Activated T-helper 9 cell treated with anti-CD3 and anti-CD28 coated beads, Interleukin-2, amount 50 U/mL, for 16 hours (primary cell): ENCODE data around the gene DNAJC10.
"Not testable (repeated sequence)": the region's sequence is repeated elsewhere in the genome, so short reads cannot be mapped to it uniquely, and the experiment has no call there.

Experiments used
- DNase-seq: peaks from one replicate; pipeline ENCODE4 v3.0.0-alpha.2; 2020; ENCODE audit warnings: low read depth

The DNAJC10 gene

GRCh38 chr2:182728014-182728413 is 12.0 kb downstream of the DNAJC10 start:
- no peak for DNase-seq

DNA sequence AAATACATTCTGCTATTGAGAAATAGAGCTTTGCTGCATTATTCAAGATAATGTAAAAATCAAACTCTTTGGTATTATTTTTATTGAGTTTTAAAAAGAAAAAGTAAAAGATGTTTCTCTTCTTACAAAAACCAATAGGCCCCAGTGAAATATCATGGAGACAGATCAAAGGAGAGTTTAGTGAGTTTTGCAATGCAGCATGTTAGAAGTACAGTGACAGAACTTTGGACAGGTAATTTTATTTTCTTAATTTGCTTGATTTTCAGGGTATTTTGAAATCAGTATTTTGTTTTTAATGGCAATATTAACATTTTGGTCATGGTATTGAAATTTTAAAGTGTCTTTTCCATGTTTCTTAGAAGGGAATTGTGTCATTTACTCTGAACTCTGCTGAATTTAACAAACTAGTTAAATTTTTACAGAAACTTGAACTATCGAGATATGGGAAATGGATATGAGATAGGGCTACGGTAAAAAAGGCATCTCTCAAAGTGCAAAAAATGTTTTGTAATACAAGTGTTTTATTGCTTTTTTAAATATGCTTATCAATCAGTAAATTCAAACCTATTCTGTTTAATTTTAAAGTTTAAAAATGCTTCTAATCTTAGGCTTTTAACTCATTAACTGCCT is 13.8 kb downstream of the DNAJC10 start:
- no peak for DNase-seq

DNA sequence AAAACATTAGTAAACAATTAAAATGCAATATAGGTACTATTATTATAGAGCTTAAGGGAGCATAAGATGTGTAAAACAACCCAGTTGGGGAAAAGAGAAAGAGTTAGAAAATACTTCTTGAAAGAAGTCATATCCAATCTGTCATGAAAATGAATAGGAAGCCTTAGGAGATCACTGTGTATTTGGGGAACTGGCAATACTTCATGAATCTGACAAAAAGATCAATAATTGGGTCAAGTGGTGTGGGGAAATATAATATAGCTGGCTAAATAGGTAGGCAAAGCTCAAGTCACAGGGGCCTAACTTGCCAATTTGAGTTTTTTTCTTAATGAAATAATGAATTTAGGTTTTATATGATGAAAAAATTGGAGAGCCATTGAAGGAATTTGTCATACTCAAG is 14.4 kb downstream of the DNAJC10 start:
- no peak for DNase-seq

DNA sequence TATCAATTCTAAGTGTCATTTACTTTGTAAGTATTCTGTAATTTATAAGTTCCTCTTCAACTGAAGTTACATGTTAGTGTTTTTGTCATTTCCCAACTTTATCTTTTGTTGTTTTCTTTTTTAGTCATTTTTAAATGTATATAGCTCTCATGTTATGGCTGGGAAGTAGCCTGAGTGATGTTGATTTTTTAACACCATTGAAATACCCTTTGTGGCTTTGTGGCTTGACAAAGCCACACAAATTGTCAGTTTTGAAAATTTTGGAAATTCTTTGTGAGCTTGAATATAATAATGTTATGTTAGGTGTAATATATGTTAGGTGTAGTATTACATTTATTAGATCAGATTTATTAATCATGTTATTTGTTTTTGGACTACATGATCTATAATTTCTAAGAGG is 16.7 kb downstream of the DNAJC10 start:
- DNase-seq, result no peak

DNA sequence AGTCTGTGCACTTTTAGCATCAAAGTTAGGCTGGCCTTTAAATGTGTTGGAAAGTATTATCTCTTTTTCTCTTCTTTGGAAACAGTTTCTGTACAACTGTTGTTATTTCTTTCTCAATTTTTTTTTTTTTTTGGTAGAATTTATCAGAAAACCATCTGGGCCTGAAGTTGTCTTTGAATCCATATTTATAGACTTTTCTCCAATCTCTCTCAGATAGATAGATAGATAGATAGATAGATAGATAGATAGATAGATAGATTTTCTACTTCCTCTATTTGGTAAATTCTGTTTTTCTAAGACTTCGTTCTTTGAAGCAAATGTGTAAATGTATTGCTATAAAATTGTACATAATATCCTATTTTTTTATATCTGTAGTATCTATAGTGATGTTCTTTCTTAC is 17.5 kb downstream of the DNAJC10 start:
- DNase-seq, result no peak

DNA sequence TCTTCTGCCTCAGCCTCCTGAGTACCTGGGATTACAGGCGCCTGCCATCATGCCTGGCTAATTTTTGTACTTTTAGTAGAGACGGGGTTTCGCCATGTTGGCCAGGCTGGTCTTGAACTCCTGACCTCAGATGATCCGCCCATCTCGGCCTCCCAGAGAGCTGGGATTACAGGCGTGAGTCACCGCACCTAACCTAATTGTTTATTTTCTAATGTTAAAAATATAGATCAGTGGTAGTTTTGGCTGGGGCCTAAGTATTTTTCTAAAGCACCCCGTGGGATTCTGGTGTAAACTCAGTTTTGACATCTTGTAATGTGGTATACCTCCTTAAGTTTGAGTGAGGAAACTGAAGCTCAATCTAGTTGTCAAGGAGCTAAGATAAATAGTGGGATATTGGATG is 20.8 kb downstream of the DNAJC10 start:
- not testable (repeated sequence) for DNase-seq

DNA sequence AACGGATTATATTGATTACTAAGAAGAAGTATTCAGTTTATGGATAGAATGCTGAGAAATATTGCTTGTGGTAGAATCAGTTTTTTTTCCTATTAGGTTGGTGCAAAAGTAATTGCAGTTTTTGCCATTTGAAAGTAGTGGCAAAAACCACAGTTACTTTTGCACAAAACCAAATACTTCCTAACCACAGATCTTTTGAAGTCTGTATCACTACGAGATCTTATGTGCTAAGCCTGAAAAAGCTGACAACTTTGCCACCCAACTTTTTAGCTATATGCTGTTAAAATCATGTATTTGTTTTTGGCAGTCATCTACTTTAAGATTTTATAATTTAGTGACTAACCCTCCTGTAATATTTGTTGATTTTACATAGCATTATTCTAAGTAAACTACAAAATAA is 24.6 kb downstream of the DNAJC10 start:
- DNase-seq, result no peak

DNA sequence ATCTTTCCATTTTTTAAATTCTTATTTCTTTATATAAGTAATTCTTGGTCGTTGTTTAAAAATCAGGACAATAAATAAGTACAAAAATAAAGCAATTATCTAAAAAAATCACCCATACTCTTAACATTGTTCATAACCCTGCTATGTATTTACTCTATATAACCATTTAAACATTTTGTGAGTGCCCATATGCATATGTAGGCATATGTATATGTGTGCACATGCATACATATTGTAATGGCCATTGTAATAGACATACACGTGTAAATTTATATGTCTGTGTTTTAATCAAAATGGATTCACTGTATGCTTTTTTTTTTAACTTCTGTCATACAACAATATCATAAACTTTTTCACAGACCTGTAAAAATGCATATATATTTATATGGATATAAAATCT is 25.6 kb downstream of the DNAJC10 start:
- DNase-seq, result no peak

DNA sequence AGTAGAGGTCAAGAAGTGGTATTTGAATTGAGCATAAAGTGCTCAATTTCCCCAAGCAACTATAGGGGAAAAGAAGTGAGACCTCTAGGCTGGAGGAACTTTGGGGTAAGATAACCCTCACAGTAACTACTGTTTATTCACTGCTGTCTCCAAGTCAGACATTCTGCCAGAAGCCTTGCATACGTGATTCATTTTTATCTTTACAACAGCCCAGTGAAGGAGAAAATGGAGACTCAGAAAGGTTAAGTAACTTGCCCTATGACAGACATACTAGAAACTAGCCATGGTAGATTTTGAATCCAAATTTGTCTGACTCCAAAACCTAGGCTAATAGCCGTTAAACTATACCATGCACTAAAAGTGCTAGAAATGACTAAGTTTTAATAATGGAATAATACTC is 28.4 kb downstream of the DNAJC10 start:
- DNase-seq, result no peak

- DNase-seq, result no peak
These were observed 29.0 kb downstream of the DNAJC10 start for GRCh38 chr2:182745061-182745460.

DNA sequence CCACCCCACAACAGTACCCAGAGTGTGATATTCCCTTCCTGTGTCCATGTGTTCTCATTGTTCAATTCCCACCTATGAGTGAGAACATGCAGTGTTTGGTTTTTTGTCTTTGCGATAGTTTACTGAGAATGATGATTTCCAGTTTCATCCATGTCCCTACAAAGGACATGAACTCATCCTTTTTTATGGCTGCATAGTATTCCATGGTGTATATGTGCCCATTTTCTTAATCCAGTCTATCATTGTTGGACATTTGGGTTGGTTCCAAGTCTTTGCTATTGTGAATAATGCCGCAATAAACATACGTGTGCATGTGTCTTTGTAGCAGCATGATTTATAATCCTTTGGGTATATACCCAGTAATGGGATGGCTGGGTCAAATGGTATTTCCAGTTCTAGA is 29.8 kb downstream of the DNAJC10 start:
- DNase-seq, result not testable (repeated sequence)

- no peak for DNase-seq
These were observed 38.2 kb downstream of the DNAJC10 start for GRCh38 chr2:182754231-182754630.

GRCh38 chr2:182758379-182758778 is 42.3 kb downstream of the DNAJC10 start:
- DNase-seq, result no peak

DNA sequence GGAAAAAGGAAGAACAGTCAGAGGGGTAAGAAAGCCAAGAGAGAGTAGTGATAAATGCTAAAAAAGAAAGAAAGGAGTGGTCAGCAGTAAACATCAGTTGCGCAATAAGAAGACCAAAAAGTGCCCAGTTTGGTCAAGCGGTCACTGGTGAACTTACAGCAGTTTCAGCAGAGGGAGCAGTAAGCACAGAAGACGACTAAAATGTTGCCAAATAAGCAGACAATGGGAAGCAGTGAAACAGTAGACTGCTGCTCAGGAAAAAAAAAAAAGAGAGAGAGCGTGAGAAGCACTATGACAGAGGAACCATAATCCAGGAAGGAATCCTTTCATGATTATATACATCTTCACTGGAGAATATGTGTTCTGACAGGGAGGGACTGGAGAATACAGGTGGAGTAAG is 45.8 kb downstream of the DNAJC10 start:
- DNase-seq, result no peak

DNA sequence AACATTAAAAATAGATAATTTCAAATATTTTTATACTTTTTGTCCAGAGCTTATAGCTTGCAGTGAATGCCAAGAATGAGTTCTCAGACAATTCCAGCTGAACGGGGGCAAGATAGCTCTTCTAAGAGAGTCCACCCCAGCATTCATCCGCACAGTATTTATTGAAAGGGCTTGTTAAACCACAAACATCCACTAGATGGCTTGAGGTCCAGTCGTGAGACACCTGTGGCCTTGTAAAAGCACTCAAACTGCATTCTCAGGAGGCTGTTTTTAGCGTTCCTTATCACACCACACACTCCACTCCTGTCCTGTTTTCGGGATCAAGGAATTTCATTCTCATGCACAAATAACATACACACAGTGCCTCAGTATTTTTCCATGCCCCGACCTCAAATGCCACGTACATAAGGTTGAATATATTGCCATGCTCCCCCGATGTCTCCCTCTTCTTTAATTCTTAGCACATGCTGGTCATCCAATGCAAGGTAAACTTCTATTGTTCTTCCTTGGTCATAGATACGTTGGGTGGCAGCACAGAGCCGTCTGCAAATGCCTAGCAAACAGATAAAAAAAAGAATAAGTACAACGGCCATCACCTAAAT is 47.4 kb downstream of the DNAJC10 start:
- no peak for DNase-seq

DNA sequence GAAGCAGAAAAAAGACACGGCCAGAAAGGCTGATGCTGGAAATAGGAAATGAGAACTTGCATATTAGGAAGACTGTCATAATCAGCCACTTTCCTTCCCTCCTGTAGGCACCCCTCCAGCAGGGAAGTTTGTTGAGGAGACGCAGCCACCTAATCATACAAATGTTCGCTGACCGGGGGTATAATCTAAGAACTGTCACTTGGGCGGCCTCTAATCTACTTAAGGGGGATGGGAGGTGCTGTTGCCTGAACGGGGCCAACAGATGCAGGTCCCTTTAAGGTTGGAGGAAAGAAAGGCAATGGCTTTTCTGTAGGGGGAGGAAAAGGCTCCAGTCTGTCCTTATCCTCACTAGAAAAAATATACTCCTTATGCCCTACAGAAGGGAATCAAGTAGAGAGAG is 50.6 kb downstream of the DNAJC10 start:
- DNase-seq, result no peak

DNA sequence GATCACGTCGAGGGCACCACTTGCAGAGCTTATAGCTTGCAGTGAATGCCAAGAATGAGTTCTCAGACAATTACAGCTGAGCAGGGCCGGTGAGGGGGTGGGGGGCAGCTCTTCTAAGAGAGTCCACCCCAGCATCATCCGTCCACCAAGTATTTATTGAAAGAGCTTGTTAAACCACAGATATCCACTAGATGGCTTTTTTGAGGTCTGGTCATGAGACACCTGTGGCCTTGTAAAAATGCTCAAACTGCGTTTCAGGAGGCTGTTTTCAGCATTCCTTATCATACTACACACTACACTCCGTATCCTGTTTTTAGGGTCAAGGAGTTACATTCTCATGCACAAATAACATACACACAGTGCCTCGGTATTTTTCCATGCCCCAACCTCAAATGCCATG is 51.5 kb downstream of the DNAJC10 start:
- DNase-seq, result no peak

- not testable (repeated sequence) for DNase-seq
These were observed 52.9 kb downstream of the DNAJC10 start for GRCh38 chr2:182768950-182769349.

GRCh38 chr2:182779323-182779722 is 63.3 kb downstream of the DNAJC10 start:
- no peak for DNase-seq

- not testable (repeated sequence) for DNase-seq
These were observed 65.0 kb downstream of the DNAJC10 start for GRCh38 chr2:182781099-182781498.

- not testable (repeated sequence) for DNase-seq
These were observed 66.6 kb downstream of the DNAJC10 start for GRCh38 chr2:182782686-182783085.

GRCh38 chr2:182784058-182784706 is 68.1 kb downstream of the DNAJC10 start:
- DNase-seq, result no peak

GRCh38 chr2:182784777-182785176 is 68.7 kb downstream of the DNAJC10 start:
- no peak for DNase-seq

DNA sequence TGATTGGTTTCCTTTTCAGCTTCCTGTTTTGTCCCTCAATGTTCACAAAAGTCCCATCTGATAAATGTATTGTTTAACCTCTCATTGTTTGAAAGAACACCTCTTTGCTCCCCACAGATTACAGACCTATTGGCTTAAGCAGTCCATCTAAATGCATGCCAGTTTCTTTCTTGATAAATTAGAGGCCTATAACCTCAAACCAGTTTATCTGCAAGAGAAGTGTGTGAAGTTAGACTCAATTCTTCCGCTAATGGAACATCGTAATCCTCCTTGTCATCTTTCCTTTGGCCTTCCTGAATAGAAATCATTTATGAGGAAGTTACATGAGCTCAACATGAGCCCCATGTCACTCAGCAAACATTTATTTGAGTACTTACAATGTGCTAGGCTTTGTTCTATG is 76.4 kb downstream of the DNAJC10 start:
- DNase-seq, result no peak
